H1 (cell line): ENCODE measurements around the gene SCGB1A1. TPM values are rescaled to one million over a fixed set of nuclear protein-coding genes. Genes with fewer than 3 reads are reported as not detected.

Experiments
- CTCF ChIA-PET: fragments of 300-600 bp; sonication (Branson Sonifier 250); formaldehyde crosslinking; loops from one replicate; lab custom pipeline; 2021; ENCODE audit not compliant: partially characterized antibody; lab: Charles Lee
- POLR2A ChIA-PET: fragments of 300-600 bp; sonication (Branson Sonifier 250); formaldehyde crosslinking; loops from one replicate; lab custom pipeline; 2021; ENCODE audit warnings: inconsistent platforms; ENCODE audit not compliant: partially characterized antibody; lab: Charles Lee
- DNase-seq, 2 experiments: peaks; one replicate each; pipeline versions ENCODE4 v3.0.0 to v3.0.0-alpha.2; 2010 to 2022; ENCODE audit warnings: low spot score in 2 of 2, low read depth in 1 of 2, mixed read lengths in 1 of 2
- FAIRE-seq: peaks from 2 replicates; lab custom pipeline; 2011; peaks lifted over from hg19 to GRCh38; lab: Jason Lieb, UNC
- H2AFZ ChIP-seq: 2 replicates; pipeline ENCODE4 v1.8.1; 2012; ENCODE audit warnings: low read length, inconsistent platforms
- H2AK5ac ChIP-seq: 2 replicates; pipeline ENCODE4 v1.6.1; 2013; ENCODE audit warnings: low read depth, low read length
- H2BK120ac ChIP-seq: replicated peaks from 2 replicates; pipeline ENCODE3; 2013; ENCODE audit warnings: low read depth, low read length, inconsistent platforms
- H2BK12ac ChIP-seq: 2 replicates; pipeline ENCODE4 v1.6.1; 2013; ENCODE audit warnings: low read depth, low read length
- H2BK15ac ChIP-seq: 2 replicates; pipeline ENCODE4 v1.6.1; 2013; ENCODE audit warnings: low read length
- H2BK20ac ChIP-seq: 2 replicates; pipeline ENCODE4 v1.6.1; 2013; ENCODE audit warnings: low read length
- H2BK5ac ChIP-seq: 2 replicates; pipeline ENCODE4 v1.6.1; 2013; ENCODE audit warnings: low read depth, low read length
- H3K14ac ChIP-seq: 2 replicates; pipeline ENCODE4 v1.6.1; 2013; ENCODE audit warnings: inconsistent platforms; ENCODE audit not compliant: insufficient read length
- H3K18ac ChIP-seq: 2 replicates; pipeline ENCODE4 v1.6.1; 2013; ENCODE audit warnings: low read length; ENCODE audit errors: extremely low read depth
- H3K23ac ChIP-seq: 2 replicates; pipeline ENCODE4 v1.6.1; 2013; ENCODE audit warnings: inconsistent platforms; ENCODE audit not compliant: insufficient read length
- H3K23me2 ChIP-seq: 2 replicates; pipeline ENCODE4 v1.6.1; 2013; ENCODE audit warnings: low read depth, low read length
- H3K27ac ChIP-seq: 2 replicates; pipeline ENCODE4 v1.6.1; 2011; ENCODE audit warnings: low read depth, low read length, inconsistent platforms
- H3K27me3 ChIP-seq, 4 experiments: replicated peaks in 1 of 4; 1 replicate in 1 of 4; 2 replicates in 3 of 4; pipeline versions ENCODE4 v1.6.1 to v1.8.1; 2011 to 2013; ENCODE audit warnings: low read length in 3 of 4, mild to moderate bottlenecking in 3 of 4, inconsistent platforms in 2 of 4, mixed read lengths in 2 of 4, moderate library complexity in 1 of 4; ENCODE audit not compliant: control insufficient read depth in 3 of 4, insufficient read depth in 3 of 4; ENCODE audit errors: extremely low read depth in 1 of 4
- H3K36me3 ChIP-seq, 4 experiments: 2 replicates each; pipeline versions ENCODE4 v1.6.1 to v1.8.1; 2011 to 2013; ENCODE audit warnings: mild to moderate bottlenecking in 4 of 4, low read length in 3 of 4, moderate library complexity in 2 of 4, control low read depth in 1 of 4, inconsistent platforms in 1 of 4; ENCODE audit not compliant: insufficient read depth in 4 of 4, control insufficient read depth in 2 of 4
- H3K4ac ChIP-seq: replicated peaks from 2 replicates; pipeline ENCODE3; 2013; ENCODE audit warnings: low read length, low read depth, mixed read lengths, inconsistent platforms; ENCODE audit not compliant: insufficient read length
- H3K4me1 ChIP-seq, 4 experiments: replicated peaks in 1 of 4; 1 replicate in 1 of 4; 2 replicates in 3 of 4; pipeline versions ENCODE4 v1.6.1 to v1.8.1; 2011 to 2013; ENCODE audit warnings: low read length in 3 of 4, inconsistent platforms in 2 of 4, mixed read lengths in 1 of 4; ENCODE audit not compliant: insufficient read depth in 4 of 4, control insufficient read depth in 3 of 4
- H3K4me2 ChIP-seq, 2 experiments: 2 replicates each; pipeline versions ENCODE4 v1.6.1 to v1.8.1; 2011 to 2013; ENCODE audit warnings: low read depth in 2 of 2, low read length in 2 of 2, control low read depth in 1 of 2, inconsistent platforms in 1 of 2, mild to moderate bottlenecking in 1 of 2; ENCODE audit not compliant: insufficient read depth in 1 of 2
- H3K4me3 ChIP-seq, 4 experiments: fragments of 200-600, 300-600 bp in 1 of 4; sonication (generic), shearing (Covaris generic), sonication (Bioruptor Twin) in 1 of 4; 2 replicates each; pipeline versions ENCODE4 v1.5.1 to v1.8.1; 2011 to 2016; ENCODE audit warnings: low read length in 4 of 4, low read depth in 3 of 4, control low read depth in 2 of 4, inconsistent platforms in 2 of 4, mild to moderate bottlenecking in 2 of 4, mixed read lengths in 1 of 4, moderate library complexity in 1 of 4; ENCODE audit not compliant: insufficient read depth in 2 of 4; ENCODE audit errors: extremely low read depth in 1 of 4
- H3K56ac ChIP-seq: replicated peaks from 2 replicates; pipeline ENCODE3; 2013; ENCODE audit warnings: low read depth, mild to moderate bottlenecking, mixed read lengths, low read length, inconsistent platforms; ENCODE audit not compliant: insufficient read length
- H3K79me1 ChIP-seq: 2 replicates; pipeline ENCODE4 v1.6.1; 2013; ENCODE audit warnings: low read depth, low read length, control low read depth
- H3K79me2 ChIP-seq, 2 experiments: 2 replicates each; pipeline versions ENCODE4 v1.6.1 to v1.8.1; 2012 to 2013; ENCODE audit warnings: low read length in 2 of 2, mild to moderate bottlenecking in 2 of 2, inconsistent platforms in 1 of 2; ENCODE audit not compliant: insufficient read depth in 2 of 2, control insufficient read depth in 1 of 2
- H3K9ac ChIP-seq, 4 experiments: replicated peaks in 1 of 4; 1 replicate in 1 of 4; 2 replicates in 3 of 4; pipeline versions ENCODE4 v1.6.1 to v1.8.1; 2011 to 2013; ENCODE audit warnings: low read depth in 3 of 4, low read length in 3 of 4, control low read depth in 2 of 4, mild to moderate bottlenecking in 2 of 4, moderate library complexity in 2 of 4, inconsistent platforms in 1 of 4; ENCODE audit errors: extremely low read depth in 1 of 4
- H3K9me3 ChIP-seq, 2 experiments: 2 replicates each; pipeline versions ENCODE4 v1.6.1 to v1.8.1; 2012 to 2013; ENCODE audit warnings: mild to moderate bottlenecking in 2 of 2, moderate library complexity in 2 of 2, control low read depth in 1 of 2, inconsistent platforms in 1 of 2, low read depth in 1 of 2, low read length in 1 of 2, mixed read lengths in 1 of 2; ENCODE audit not compliant: insufficient read depth in 2 of 2
- H4K20me1 ChIP-seq, 2 experiments: replicated peaks in 1 of 2; 2 replicates each; pipeline versions ENCODE3 to v1.8.1; 2011 to 2013; ENCODE audit warnings: inconsistent platforms in 2 of 2, low read length in 2 of 2, mild to moderate bottlenecking in 1 of 2; ENCODE audit not compliant: insufficient read depth in 2 of 2, control insufficient read depth in 1 of 2
- H4K5ac ChIP-seq: 2 replicates; pipeline ENCODE4 v1.6.1; 2013; ENCODE audit warnings: low read length, low read depth, mixed read lengths, inconsistent platforms; ENCODE audit not compliant: insufficient read length
- H4K8ac ChIP-seq: 2 replicates; pipeline ENCODE4 v1.8.0; 2013; ENCODE audit warnings: mild to moderate bottlenecking, moderate library complexity, low read length, inconsistent platforms; ENCODE audit not compliant: insufficient read depth; ENCODE audit errors: extremely low read depth
- H4K91ac ChIP-seq: replicated peaks from 2 replicates; pipeline ENCODE3; 2013; ENCODE audit warnings: low read length, mixed read lengths, inconsistent platforms; ENCODE audit not compliant: insufficient read length
- GABPA ChIP-seq: IDR thresholded peaks from 2 replicates; pipeline ENCODE4 v1.6.1; 2011; ENCODE audit warnings: mild to moderate bottlenecking, low read length, moderate library complexity, borderline replicate concordance; ENCODE audit not compliant: insufficient read depth
- SRF ChIP-seq: IDR thresholded peaks from 2 replicates; pipeline ENCODE4 v1.6.1; 2011; ENCODE audit warnings: mild to moderate bottlenecking, low read depth, low read length, moderate library complexity
- TAF7 ChIP-seq: optimal IDR thresholded peaks from 2 replicates; pipeline ENCODE3; 2011; ENCODE audit warnings: low read depth, mild to moderate bottlenecking, inconsistent platforms, low read length, moderate library complexity, borderline replicate concordance
- TBP ChIP-seq: IDR thresholded peaks from 2 replicates; pipeline ENCODE4 v1.6.1; 2011; ENCODE audit warnings: low read depth, low read length, improper control_type of control experiment
- WGBS, 2 experiments: shearing (Covaris generic) in 1 of 2; methylation state at CpG; one replicate each; pipeline versions ENCODE4 v1.1.6 to v1.1.7; 2013 to 2015; ENCODE audit warnings: low lambda C conversion rate in 2 of 2, mixed read lengths in 2 of 2, inconsistent platforms in 1 of 2, low coverage in 1 of 2, missing lambda C conversion rate in 1 of 2; ENCODE audit not compliant: insufficient replicate concordance in 2 of 2, insufficient coverage in 1 of 2, insufficient read length in 1 of 2; ENCODE audit errors: extremely low coverage in 1 of 2, missing lambda C conversion rate in 1 of 2; 5-methylcytosine and 5-hydroxymethylcytosine counted together
- polyA plus RNA-seq, 7 experiments: library from polyadenylated mRNA; depleted of rRNA in 3 of 7; stranded (reverse) in 5 of 7; unstranded in 2 of 7; fragments of >200 nt in 5 of 7; fragments of 200-250 nt in 2 of 7; gene quantifications; 1 replicate in 5 of 7; 2 replicates in 1 of 7; 4 replicates in 1 of 7; pipeline versions ENCODE4 v1.2.1 to v1.2.3, GENCODE V29; 2011 to 2013; ENCODE audit warnings: missing spikeins in 2 of 7, mixed read lengths in 2 of 7
- total RNA-seq: library from RNA; stranded (reverse); fragmentation: NEBNext Ultra II Directional; extraction: Animal tissue kit (Norgen Biotek cat#: 25700); gene quantifications from 2 replicates; pipeline ENCODE4 v1.2.1, GENCODE V29; 2021
- TF ChIP-seq, protein P1 (sequence below), 3 experiments: IDR thresholded peaks; 1 replicate in 2 of 3; 2 replicates in 1 of 3; pipeline versions ENCODE4 v1.5.1 to v1.6.1; 2011; ENCODE audit warnings: low read length in 3 of 3, mild to moderate bottlenecking in 3 of 3, inconsistent platforms in 2 of 3, low read depth in 1 of 3, moderate library complexity in 1 of 3; ENCODE audit not compliant: insufficient read depth in 1 of 3; ENCODE audit errors: control extremely low read depth in 1 of 3

The SCGB1A1 gene
- total and polyA plus RNA-seq, 2 of the 8 experiments (the other 6 are each of a cell fraction or from before 2014, with no cell fraction given) = not detected

DNA sequence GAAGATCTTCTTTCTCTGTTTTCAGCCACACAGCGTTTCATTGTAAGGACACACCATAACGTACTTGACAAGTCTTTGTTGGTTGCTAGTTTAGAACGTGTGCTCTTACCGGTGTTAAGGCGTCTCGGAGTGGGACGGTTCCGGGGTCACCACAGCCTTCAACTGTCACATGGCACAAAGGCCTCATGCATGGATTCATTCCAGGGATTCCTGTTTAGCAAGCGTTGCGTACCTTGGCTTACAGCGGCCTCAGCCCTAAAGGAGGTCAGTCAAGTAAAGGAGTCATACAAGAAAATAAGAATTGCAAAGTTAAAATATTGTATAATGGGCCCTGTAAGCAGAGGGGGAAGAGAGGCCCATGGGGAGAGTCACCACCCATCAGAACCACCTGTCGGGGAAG lies 2.2 kb upstream of the SCGB1A1 start:
- DNase-seq = no peak
- CTCF ChIA-PET = interaction anchor here (1.2 to 3.8 kb wide), 3 partner anchors 14 to 126 kb away, joined by 3 to 19 read pairs (median 10); no protein-coding TSS in a partner anchor
- TF ChIP-seq SRF (no peak), GABPA (no peak), TBP (no peak), TAF7 (no peak)
- TF ChIP-seq, protein P1, sequence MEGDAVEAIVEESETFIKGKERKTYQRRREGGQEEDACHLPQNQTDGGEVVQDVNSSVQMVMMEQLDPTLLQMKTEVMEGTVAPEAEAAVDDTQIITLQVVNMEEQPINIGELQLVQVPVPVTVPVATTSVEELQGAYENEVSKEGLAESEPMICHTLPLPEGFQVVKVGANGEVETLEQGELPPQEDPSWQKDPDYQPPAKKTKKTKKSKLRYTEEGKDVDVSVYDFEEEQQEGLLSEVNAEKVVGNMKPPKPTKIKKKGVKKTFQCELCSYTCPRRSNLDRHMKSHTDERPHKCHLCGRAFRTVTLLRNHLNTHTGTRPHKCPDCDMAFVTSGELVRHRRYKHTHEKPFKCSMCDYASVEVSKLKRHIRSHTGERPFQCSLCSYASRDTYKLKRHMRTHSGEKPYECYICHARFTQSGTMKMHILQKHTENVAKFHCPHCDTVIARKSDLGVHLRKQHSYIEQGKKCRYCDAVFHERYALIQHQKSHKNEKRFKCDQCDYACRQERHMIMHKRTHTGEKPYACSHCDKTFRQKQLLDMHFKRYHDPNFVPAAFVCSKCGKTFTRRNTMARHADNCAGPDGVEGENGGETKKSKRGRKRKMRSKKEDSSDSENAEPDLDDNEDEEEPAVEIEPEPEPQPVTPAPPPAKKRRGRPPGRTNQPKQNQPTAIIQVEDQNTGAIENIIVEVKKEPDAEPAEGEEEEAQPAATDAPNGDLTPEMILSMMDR (IDR thresholded peaks at IDR 0.05; ENCODE audit: control extremely low read depth in 1 of 3, insufficient read depth in 1 of 3, low read depth in 1 of 3, low read length in 3 of 3) = no peak

More for the DNA sequence above, 2.2 kb upstream of the SCGB1A1 start:
- H2BK120ac ChIP-seq = no peak overlapping the region
- no peak overlapping the region for H2BK12ac ChIP-seq
- no peaks in the 10 kb centered on the region for H3K9me3 ChIP-seq
- no peak overlapping the region for H3K14ac ChIP-seq
- no peak overlapping the region for H3K18ac ChIP-seq
- H3K27me3 ChIP-seq = no peaks in the 10 kb centered on the region
- no peak overlapping the region for H3K4me3 ChIP-seq
- no peak overlapping the region for H4K5ac ChIP-seq
- H4K20me1 ChIP-seq = no peaks in the 10 kb centered on the region
- no peak overlapping the region for H2BK15ac ChIP-seq
- no peak for FAIRE-seq
- no peaks in the 10 kb centered on the region for H3K79me2 ChIP-seq
- peaks cover 2% of the 10 kb centered on the region; the same call in 1 of the 2 replicates for H3K23me2 ChIP-seq
- no peak overlapping the region for H3K4ac ChIP-seq
- H4K8ac ChIP-seq = no peak overlapping the region
- 96% methylated on average over 12 of the region's 12 CpGs; no CpG with 5 or more reads in 1 of the 2 experiments for WGBS, 2 experiments
- no peak overlapping the region for H2AK5ac ChIP-seq
- no peak overlapping the region for H2BK20ac ChIP-seq
- no peaks in the 10 kb centered on the region for H3K79me1 ChIP-seq
- POLR2A ChIA-PET = no interaction called here
- no peak overlapping the region for H3K4me2 ChIP-seq
- 0 out of 7 replicates have a peak, but pooled peaks cover 0 to 2% (median 0%) of the 10 kb centered on the region in 4 experiments for H3K4me1 ChIP-seq
- H2AFZ ChIP-seq = no peak overlapping the region
- H3K27ac ChIP-seq = no peak overlapping the region
- H3K23ac ChIP-seq = no peak overlapping the region
- H3K9ac ChIP-seq = no peak overlapping the region
- H3K36me3 ChIP-seq = no peaks in the 10 kb centered on the region
- no peak overlapping the region for H4K91ac ChIP-seq
- no peak overlapping the region for H3K56ac ChIP-seq
- H2BK5ac ChIP-seq = no peak overlapping the region
